Measurements from ENCODE around the gene INSR. TPM values are rescaled to one million over a fixed set of nuclear protein-coding genes. Genes with fewer than 3 reads are reported as not detected.

The INSR gene
- total RNA-seq, 3 donors from 2014 or later (not counting 1 experiment from before 2014, with no cell fraction given): 0.50 to 4.9 (median 2.0) TPM

DNA sequence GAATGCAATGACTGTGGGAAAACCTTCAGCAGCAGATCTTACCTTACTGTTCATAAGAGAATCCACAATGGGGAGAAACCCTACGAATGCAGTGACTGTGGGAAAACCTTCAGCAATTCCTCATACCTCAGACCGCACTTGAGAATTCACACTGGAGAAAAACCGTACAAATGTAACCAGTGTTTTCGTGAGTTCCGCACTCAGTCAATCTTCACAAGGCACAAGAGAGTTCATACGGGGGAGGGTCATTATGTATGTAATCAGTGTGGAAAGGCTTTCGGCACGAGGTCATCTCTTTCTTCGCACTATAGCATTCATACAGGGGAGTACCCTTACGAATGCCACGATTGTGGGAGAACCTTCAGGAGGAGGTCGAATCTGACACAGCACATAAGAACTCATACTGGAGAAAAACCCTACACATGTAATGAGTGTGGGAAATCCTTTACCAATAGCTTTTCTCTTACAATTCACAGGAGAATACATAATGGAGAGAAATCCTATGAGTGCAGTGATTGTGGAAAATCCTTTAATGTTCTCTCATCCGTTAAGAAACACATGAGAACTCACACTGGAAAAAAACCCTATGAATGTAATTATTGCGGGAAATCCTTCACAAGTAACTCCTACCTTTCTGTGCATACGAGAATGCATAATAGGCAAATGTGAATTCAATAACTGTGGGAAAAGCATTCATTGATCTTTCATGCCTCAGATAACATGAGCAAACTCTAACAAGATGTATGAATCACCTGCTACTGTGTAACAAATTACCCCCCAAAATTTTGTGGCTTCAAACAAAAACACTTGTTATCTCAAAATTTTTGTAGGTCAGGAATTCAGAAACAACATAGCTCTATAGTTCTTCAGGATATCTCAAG, 210.9 kb downstream of the INSR start:
- H3K27me3 ChIP-seq (ENCODE audit: control insufficient read depth, insufficient read depth, low read length): no peaks in the 10 kb centered on the region
- no peak overlapping the region for H3K27ac ChIP-seq (ENCODE audit: low read length)
- ATAC-seq (no peak), DNase-seq (no peak)
- H3K9me3 Mint-ChIP-seq: peaks cover 13 to 16% of the 10 kb centered on the region in 2 donors
- TF ChIP-seq, protein P1, sequence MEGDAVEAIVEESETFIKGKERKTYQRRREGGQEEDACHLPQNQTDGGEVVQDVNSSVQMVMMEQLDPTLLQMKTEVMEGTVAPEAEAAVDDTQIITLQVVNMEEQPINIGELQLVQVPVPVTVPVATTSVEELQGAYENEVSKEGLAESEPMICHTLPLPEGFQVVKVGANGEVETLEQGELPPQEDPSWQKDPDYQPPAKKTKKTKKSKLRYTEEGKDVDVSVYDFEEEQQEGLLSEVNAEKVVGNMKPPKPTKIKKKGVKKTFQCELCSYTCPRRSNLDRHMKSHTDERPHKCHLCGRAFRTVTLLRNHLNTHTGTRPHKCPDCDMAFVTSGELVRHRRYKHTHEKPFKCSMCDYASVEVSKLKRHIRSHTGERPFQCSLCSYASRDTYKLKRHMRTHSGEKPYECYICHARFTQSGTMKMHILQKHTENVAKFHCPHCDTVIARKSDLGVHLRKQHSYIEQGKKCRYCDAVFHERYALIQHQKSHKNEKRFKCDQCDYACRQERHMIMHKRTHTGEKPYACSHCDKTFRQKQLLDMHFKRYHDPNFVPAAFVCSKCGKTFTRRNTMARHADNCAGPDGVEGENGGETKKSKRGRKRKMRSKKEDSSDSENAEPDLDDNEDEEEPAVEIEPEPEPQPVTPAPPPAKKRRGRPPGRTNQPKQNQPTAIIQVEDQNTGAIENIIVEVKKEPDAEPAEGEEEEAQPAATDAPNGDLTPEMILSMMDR (IDR thresholded peaks at IDR 0.05): no peak
- peaks cover 84% of the 10 kb centered on the region for H3K9me3 ChIP-seq (ENCODE audit: control insufficient read depth, insufficient read depth, low read length)
- H3K36me3 ChIP-seq (ENCODE audit: control insufficient read depth, insufficient read depth, low read length): peaks cover 58% of the 10 kb centered on the region
- no peaks in the 10 kb centered on the region for H3K27me3 Mint-ChIP-seq (ENCODE audit: low read depth in 2 of 2)
- H3K4me3 ChIP-seq (ENCODE audit: low read length): no peak overlapping the region
- peaks cover 60% of the 10 kb centered on the region for H3K36me3 Mint-ChIP-seq
- no peak overlapping the region for H3K4me3 Mint-ChIP-seq
- WGBS (ENCODE audit: insufficient coverage): 98% methylated on average over 12 of the region's 15 CpGs
- H3K4me1 Mint-ChIP-seq: no peaks in the 10 kb centered on the region
- H3K4me1 ChIP-seq (ENCODE audit: control insufficient read depth, insufficient read depth, low read length): no peaks in the 10 kb centered on the region
- no peak overlapping the region for H3K27ac Mint-ChIP-seq
- intact Hi-C loops (cut with micrococcal nuclease): no loop called here

DNA sequence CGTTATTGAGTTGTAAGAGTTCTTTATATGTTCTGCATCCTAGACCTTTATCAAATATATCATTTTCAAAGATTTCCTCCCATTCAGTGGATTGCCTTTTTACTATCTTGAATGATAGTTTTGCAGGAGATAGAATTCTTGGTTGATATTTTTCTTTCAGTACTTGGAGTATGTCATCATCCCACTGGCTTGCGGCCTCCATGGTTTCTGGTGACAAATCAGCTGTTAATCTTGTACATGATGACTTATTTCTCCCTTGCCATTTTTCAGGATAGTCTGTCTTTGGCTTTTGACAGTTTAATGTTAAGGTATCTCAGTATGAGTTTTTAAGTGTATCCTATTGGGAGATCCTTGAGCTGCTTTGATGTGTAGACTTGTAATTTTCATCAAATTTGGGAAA, 216.2 kb downstream of the INSR start:
- peaks cover 90% of the 10 kb centered on the region for H3K36me3 ChIP-seq (ENCODE audit: control insufficient read depth, insufficient read depth, low read length)
- H3K4me3 ChIP-seq (ENCODE audit: low read length): no peak overlapping the region
- Mint-ChIP-seq H3K4me3 (no peak overlapping the region), H3K4me1 (peaks cover 0 to 6% of the 10 kb centered on the region in 2 donors), H3K27me3 (ENCODE audit: low read depth in 2 of 2) (no peaks in the 10 kb centered on the region), H3K36me3 (peaks cover 63% of the 10 kb centered on the region), H3K27ac (no peak overlapping the region), H3K9me3 (peaks cover 10 to 15% of the 10 kb centered on the region in 2 donors)
- H3K4me1 ChIP-seq (ENCODE audit: control insufficient read depth, insufficient read depth, low read length): no peaks in the 10 kb centered on the region
- no peak overlapping the region for H3K27ac ChIP-seq (ENCODE audit: low read length)
- ATAC-seq: no peak
- WGBS (ENCODE audit: insufficient coverage): 100% methylated on average over 1 of the region's 2 CpGs
- H3K9me3 ChIP-seq (ENCODE audit: control insufficient read depth, insufficient read depth, low read length): peaks cover 48% of the 10 kb centered on the region
- TF ChIP-seq, protein P1 (IDR thresholded peaks at IDR 0.05): no peak
- H3K27me3 ChIP-seq (ENCODE audit: control insufficient read depth, insufficient read depth, low read length): no peaks in the 10 kb centered on the region
- DNase-seq: no peak
- intact Hi-C loops (cut with micrococcal nuclease): no loop called here

DNA sequence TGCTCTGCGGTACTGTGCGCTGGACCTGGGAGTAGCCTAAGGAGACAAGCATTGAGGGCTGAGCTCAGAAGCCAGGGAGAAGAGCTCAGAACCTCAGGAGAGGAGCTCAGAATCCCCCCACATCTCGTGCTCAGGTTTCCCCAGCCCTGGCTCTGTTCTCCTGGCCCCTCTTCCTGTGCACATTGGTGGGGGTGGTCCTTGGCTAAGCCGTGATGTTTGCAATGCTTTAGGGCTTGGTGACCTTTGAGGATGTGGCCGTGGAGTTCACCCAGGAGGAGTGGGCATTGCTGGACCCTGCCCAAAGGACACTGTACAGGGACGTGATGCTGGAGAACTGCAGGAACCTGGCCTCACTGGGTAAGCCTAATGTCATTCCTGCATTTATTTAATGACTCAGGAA, 218.1 kb downstream of the INSR start:
- Mint-ChIP-seq H3K9me3 (peaks cover 7 to 15% of the 10 kb centered on the region in 2 donors), H3K27ac (no peak overlapping the region)

More for the DNA sequence above, 218.1 kb downstream of the INSR start:
- Mint-ChIP-seq H3K4me1 (peaks cover 0 to 6% of the 10 kb centered on the region in 2 donors), H3K27me3 (ENCODE audit: low read depth in 2 of 2) (no peaks in the 10 kb centered on the region), H3K4me3 (no peak overlapping the region), H3K36me3 (peaks cover 49% of the 10 kb centered on the region)
- Histone ChIP-seq H3K9me3 (ENCODE audit: control insufficient read depth, insufficient read depth, low read length) (peaks cover 32% of the 10 kb centered on the region), H3K4me1 (ENCODE audit: control insufficient read depth, insufficient read depth, low read length) (no peaks in the 10 kb centered on the region), H3K27ac (ENCODE audit: low read length) (no peak overlapping the region), H3K27me3 (ENCODE audit: control insufficient read depth, insufficient read depth, low read length) (no peaks in the 10 kb centered on the region), H3K4me3 (ENCODE audit: low read length) (no peak overlapping the region), H3K36me3 (ENCODE audit: control insufficient read depth, insufficient read depth, low read length) (peaks cover 82% of the 10 kb centered on the region)
- intact Hi-C loops (cut with micrococcal nuclease): no loop called here
- WGBS (ENCODE audit: insufficient coverage): 99% methylated on average over 6 of the region's 6 CpGs
- ATAC-seq: no peak
- TF ChIP-seq, protein P1 (IDR thresholded peaks at IDR 0.05): no peak
- DNase-seq: no peak

Measured in natural killer cell (primary cell).